ENCODE results near the gene UGDH. TPM values are rescaled to one million over a fixed set of nuclear protein-coding genes. Genes with fewer than 3 reads are reported as not detected.

Gene UGDH
- 181 to 271 TPM (median 209 TPM) in 5 replicates for total RNA-seq (2022; extraction: Qiagen RNA extraction)

DNA sequence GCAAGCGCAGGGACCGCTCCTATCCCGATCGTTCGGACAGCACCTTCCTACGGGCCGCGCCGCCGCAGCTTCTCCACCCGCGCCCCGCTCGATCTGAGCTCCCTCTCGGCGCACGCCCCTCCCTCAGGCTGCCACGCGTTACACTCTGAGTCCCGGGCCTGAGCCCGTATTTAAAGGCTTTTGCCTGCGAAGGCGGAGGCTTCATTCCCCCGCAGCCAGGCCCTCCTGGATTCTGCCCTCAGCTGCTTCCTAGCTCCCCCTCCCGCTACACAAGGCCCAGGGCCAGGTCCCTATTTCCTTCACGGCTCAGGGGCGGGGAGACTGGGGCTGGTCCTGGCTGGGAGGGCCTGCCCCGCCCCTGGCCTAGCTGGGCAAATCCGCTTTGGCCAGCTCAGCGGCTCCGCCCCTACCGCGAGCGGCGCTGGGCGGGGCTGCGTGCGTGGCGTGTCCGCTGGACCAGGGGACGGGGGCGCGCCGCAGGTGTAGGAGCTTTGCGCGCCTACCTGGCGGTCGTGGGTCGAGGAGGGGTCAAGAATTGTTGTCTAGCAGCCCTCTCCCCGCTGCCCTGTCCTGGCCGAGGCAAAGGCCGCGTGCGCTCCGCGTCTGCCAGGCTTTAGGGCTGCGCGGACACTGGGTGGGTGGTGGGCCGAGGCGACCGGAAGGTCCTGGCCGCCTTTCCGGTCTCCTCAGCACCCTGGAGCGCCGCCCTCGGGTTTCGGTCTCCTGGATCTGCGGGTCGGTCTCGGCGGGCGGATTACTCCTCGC, at the start of gene UGDH:
TSS of gene UGDH (minus strand) at position 144 of the 765 bp plus-strand sequence. CDS start 5,927 bp downstream, outside the sequence.

DNA sequence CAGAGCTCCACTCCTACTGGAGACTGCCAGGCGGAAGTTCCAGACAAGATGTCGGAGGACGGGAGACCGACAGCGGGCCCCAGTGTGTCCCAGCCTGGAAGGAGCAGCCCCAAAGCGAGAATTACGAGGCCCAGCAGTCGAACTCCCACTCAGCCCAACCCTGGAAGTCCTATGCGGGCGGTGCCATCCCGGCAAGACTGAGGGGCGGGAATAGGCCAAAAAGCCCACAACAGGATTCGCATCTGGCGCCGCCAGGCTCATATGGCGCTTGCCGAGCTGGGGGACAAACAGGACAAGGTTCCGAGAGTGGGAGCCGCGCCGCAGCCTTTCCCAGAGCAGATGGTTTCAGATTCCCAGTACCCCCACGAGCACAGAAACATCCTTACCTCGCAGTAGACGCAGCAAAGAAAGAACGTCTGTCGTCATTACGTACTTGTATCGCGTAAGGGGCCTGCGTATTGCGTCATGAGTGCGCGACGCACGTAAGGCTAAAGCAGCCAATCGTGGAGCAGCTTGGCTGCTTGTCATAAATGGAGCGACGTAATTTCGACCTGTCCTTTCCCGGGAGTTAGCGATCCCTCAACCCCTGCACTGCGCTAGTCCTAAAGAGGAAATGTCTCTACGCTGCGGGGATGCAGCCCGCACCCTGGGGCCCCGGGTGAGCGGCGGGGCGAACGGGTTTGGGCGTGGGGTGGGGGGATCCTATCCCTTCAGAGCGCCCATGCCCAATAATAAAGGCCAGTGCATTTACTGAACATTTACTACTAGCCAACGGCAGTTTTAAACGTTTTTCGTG, 68.5 kb downstream of the UGDH start, which contains the start of the genes LIAS and RPL9:
TSS of gene LIAS (plus strand) at position 552 of the 796 bp plus-strand sequence. CDS start at position 614, 62 bp downstream.
TSS of gene RPL9 (minus strand) at position 418 of the 796 bp plus-strand sequence. CDS start 483 bp downstream, outside the sequence.

Other genes starting within 250 kb of the UGDH start
- 16.5 to 21.2 TPM (median 17.7 TPM) in 5 replicates for gene RFC1, start 161.1 kb downstream of the UGDH start, total RNA-seq (2022; extraction: Qiagen RNA extraction)
- 0.08 to 0.16 TPM (median 0.13 TPM) in 5 replicates for gene KLB, start 120.5 kb downstream of the UGDH start, total RNA-seq (2022; extraction: Qiagen RNA extraction)
- 840 to 1,784 TPM (median 893 TPM) in 5 replicates for gene RPL9, start 68.5 kb downstream of the UGDH start, total RNA-seq (2022; extraction: Qiagen RNA extraction)
- 10.3 to 13.6 TPM (median 10.5 TPM) in 5 replicates for gene LIAS, start 68.4 kb downstream of the UGDH start, total RNA-seq (2022; extraction: Qiagen RNA extraction)
- 14.2 to 17.7 TPM (median 15.7 TPM) in 5 replicates for gene SMIM14, start 111.4 kb upstream of the UGDH start, total RNA-seq (2022; extraction: Qiagen RNA extraction)
- 71.6 to 82.6 TPM (median 76.4 TPM) in 5 replicates for gene UBE2K, start 170.7 kb upstream of the UGDH start, total RNA-seq (2022; extraction: Qiagen RNA extraction)

All from A549 treated with Mapracorat at 1 μM for 4 hours (cell line).